HepG2 (cell line): ENCODE data around the gene ABCB8.

Source experiments
- ATF3 ChIP-seq: sonication (generic); formaldehyde crosslinking; IDR thresholded peaks from 2 replicates; pipeline ENCODE4 v1.4.0; 2020; ENCODE audit warnings: missing genetic modification reagents
- CTCF ChIP-seq: sonication (generic); formaldehyde crosslinking; IDR thresholded peaks from 2 replicates; pipeline ENCODE4 v1.5.0; 2020; ENCODE audit warnings: mild to moderate bottlenecking, missing genetic modification reagents, moderate library complexity
- FOXK1 ChIP-seq: sonication (generic); formaldehyde crosslinking; IDR thresholded peaks from 2 replicates; pipeline ENCODE4 v1.4.0; 2020; ENCODE audit warnings: low read depth, missing genetic modification reagents, borderline replicate concordance
- GABPA ChIP-seq, 2 experiments: IDR thresholded peaks; 2 replicates each; pipeline ENCODE4 v1.6.1; 2011 to 2016; ENCODE audit warnings: low read depth in 2 of 2, low read length in 1 of 2, missing biosample characterization in 1 of 2, missing genetic modification characterization in 1 of 2
- HDAC6 ChIP-seq: fragments of 200-600 bp; sonication (generic); IDR thresholded peaks from 2 replicates; pipeline ENCODE4 v1.7.0; 2017; ENCODE audit warnings: mild to moderate bottlenecking, antibody characterized with exemption, low read length, low read depth
- MAX ChIP-seq: IDR thresholded peaks from 2 replicates; pipeline ENCODE4 v1.6.1; 2012; ENCODE audit warnings: inconsistent platforms
- MIXL1 ChIP-seq: IDR thresholded peaks from 2 replicates; pipeline ENCODE4 v1.6.1; 2016
- POLR2A ChIP-seq, 2 experiments: IDR thresholded peaks; 2 replicates each; pipeline ENCODE4 v1.6.1; 2011; ENCODE audit warnings: low read depth in 2 of 2, low read length in 2 of 2, mild to moderate bottlenecking in 1 of 2, moderate library complexity in 1 of 2; ENCODE audit not compliant: insufficient read depth in 1 of 2
- SMC3 ChIP-seq: IDR thresholded peaks from 2 replicates; pipeline ENCODE4 v1.6.1; 2011; ENCODE audit warnings: low read length, improper control_type of control experiment
- YY1 ChIP-seq: IDR thresholded peaks from 2 replicates; pipeline ENCODE4 v1.6.1; 2011; ENCODE audit warnings: low read length, low read depth, moderate library complexity, mild to moderate bottlenecking; ENCODE audit not compliant: insufficient read depth, insufficient replicate concordance
- ZFP36 ChIP-seq: fragments of 150-350 bp; IDR thresholded peaks from 2 replicates; pipeline ENCODE4 v1.6.1; 2018; ENCODE audit warnings: borderline replicate concordance, low read length, low read depth; ENCODE audit not compliant: partially characterized antibody
- ZNF121 ChIP-seq: sonication (generic); formaldehyde crosslinking; IDR thresholded peaks from 2 replicates; pipeline ENCODE4 v1.5.0; 2020; ENCODE audit warnings: mild to moderate bottlenecking, missing genetic modification reagents
- ZNF639 ChIP-seq: conservative IDR thresholded peaks from 2 replicates; pipeline ENCODE4 v1.6.1; 2018; ENCODE audit warnings: missing genetic modification reagents

- TF ChIP-seq POLR2A (IDR thresholded peaks at IDR 0.05; ENCODE audit: insufficient read depth in 1 of 2, low read depth in 2 of 2, low read length in 2 of 2): no peak
- TF ChIP-seq ZFP36: no peak
- TF ChIP-seq CTCF (CRISPR knock-in tag): no peak
- TF ChIP-seq ZNF639 (CRISPR knock-in tag): no peak
- TF ChIP-seq ATF3: no peak
- no peak for TF ChIP-seq HDAC6
- no peak for TF ChIP-seq SMC3
- no peak for TF ChIP-seq MIXL1
- TF ChIP-seq FOXK1 (CRISPR knock-in tag): no peak
- no peak for TF ChIP-seq ZNF121 (CRISPR knock-in tag)
- no peak for TF ChIP-seq GABPA (IDR thresholded peaks at IDR 0.05; ENCODE audit: low read depth, low read length)
- TF ChIP-seq GABPA (CRISPR knock-in tag; IDR thresholded peaks at IDR 0.05; ENCODE audit: low read depth): no peak
- TF ChIP-seq MAX: no peak
- no peak for TF ChIP-seq YY1
These were observed 14.3 kb upstream of the ABCB8 start for GRCh38 chr7:151013733-151014497.
